LNCaP clone FGC (cell line): Measurements from ENCODE around the gene CLIC4.

Source experiments
- DNase-seq: peaks from one replicate; pipeline ENCODE4 v3.0.0-alpha.2; 2011; ENCODE audit warnings: low read depth
- H3K4me3 ChIP-seq: 2 replicates; pipeline ENCODE4 v1.5.1; 2011; ENCODE audit warnings: mild to moderate bottlenecking, low read depth, low read length, control low read depth
- TF ChIP-seq, protein P1 (sequence below): IDR thresholded peaks from 2 replicates; pipeline ENCODE4 v1.5.1; 2012; ENCODE audit warnings: mild to moderate bottlenecking; ENCODE audit not compliant: control insufficient read depth, insufficient read depth; ENCODE audit errors: extremely low read depth

Gene CLIC4

GRCh38 chr1:24865168-24865567, 119.9 kb downstream of the CLIC4 start:
- no peak overlapping the region for H3K4me3 ChIP-seq
- TF ChIP-seq, protein P1, sequence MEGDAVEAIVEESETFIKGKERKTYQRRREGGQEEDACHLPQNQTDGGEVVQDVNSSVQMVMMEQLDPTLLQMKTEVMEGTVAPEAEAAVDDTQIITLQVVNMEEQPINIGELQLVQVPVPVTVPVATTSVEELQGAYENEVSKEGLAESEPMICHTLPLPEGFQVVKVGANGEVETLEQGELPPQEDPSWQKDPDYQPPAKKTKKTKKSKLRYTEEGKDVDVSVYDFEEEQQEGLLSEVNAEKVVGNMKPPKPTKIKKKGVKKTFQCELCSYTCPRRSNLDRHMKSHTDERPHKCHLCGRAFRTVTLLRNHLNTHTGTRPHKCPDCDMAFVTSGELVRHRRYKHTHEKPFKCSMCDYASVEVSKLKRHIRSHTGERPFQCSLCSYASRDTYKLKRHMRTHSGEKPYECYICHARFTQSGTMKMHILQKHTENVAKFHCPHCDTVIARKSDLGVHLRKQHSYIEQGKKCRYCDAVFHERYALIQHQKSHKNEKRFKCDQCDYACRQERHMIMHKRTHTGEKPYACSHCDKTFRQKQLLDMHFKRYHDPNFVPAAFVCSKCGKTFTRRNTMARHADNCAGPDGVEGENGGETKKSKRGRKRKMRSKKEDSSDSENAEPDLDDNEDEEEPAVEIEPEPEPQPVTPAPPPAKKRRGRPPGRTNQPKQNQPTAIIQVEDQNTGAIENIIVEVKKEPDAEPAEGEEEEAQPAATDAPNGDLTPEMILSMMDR: no peak
- no peak for DNase-seq

DNA sequence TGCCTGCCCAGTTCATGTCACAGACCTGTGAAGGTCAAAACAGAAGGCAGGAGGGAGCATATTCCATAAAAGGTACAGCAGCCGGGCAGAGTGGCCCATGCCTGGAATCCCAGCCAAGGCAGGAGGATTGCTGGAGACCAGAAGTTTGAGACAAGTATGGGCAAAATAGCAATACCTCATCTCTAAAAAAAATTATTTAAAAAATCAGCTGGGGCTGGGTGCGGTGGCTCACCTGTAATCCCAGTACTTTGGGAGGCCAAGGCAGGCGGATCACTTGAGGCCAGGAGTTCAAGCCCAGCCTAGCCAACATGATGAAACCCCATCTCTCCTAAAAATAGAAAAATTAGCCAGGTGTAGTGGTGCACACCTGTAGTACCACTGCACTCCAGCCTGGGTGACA, 120.3 kb downstream of the CLIC4 start:
- DNase-seq: no peak
- H3K4me3 ChIP-seq: no peak overlapping the region
- TF ChIP-seq, protein P1: no peak

GRCh38 chr1:24866211-24867083, 121.2 kb downstream of the CLIC4 start:
- TF ChIP-seq, protein P1: no peak
- H3K4me3 ChIP-seq: no peak overlapping the region
- no peak for DNase-seq

- DNase-seq: no peak
- TF ChIP-seq, protein P1: no peak
- H3K4me3 ChIP-seq: no peak overlapping the region
Measured at GRCh38 chr1:24867084-24867870, 122.0 kb downstream of the CLIC4 start.

DNA sequence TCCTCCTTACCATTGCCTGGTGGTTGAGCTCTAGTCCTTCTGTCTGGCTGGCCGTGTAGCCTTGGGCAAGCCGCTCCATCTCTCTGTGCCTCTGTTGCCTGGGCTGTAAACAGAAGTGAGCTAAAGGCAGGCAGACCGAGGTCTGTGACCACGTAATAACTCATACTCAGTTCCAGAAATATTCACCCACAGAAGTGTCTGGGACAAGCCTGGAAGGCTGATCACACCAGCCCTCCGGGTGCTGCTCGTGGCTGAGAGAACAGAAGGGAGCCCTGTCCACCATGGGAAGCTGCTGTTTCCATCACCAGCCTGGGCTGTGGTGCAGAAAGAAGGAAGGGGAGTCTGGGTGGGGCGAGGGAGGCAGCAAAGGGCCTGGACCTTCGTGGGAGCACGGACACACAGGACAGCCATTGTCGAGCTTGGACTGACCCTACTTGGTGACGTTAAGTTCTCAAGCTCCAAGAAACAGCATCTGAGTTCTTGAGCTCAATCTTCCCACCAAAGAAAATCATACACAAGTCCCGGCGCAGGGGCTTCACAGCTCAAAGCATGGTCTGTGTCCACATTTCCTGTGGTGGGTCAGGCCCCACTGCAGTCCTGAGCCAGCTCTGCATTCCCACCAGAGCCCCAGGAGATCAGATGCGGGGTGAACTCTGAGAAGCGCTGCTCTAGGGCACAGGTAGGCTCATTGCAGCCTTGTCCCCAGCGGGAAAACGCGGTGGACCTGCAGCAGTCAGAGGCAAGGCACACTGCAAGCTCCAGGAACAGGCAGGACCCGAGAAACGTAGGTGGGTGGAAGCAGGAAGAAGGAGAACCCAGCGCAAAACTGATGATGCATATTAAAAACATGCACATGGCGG, 123.0 kb downstream of the CLIC4 start:
- TF ChIP-seq, protein P1: no peak
- H3K4me3 ChIP-seq: no peak overlapping the region
- DNase-seq: no peak

DNA sequence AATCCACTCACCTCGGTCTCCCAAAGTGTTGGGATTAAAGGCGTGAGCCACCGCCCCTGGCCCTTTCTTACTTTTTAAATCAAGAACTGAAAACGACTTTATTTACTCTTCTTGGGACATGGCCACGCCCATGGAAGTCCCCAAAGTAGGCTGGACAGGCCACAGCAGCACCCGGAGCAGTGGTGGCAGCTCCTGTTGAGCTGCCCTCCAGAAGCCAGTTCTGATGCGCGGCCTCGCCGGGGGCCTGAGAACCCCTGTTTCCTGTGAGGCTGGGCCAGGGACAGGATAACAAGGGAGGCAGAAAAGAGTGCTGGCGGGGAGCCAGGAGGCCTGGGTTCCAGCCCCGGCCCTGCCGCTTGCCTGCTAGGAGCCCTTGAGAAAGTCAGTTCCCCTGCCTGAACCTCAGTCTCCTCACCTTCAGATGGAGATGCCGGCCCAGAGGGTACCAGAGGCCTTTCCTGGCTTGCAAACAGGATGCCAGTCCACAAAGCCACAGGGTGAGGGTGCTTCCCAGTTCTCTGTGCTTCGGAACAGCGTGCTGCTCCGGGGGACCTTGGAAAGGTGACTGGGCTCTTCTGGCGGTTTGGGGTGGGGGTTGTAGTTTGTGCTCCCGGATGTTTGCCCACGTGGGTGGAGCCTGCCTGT, 125.4 kb downstream of the CLIC4 start:
- TF ChIP-seq, protein P1: no peak
- DNase-seq: no peak
- H3K4me3 ChIP-seq: no peak overlapping the region
